Upper lobe of left lung (tissue), 4 donors: Measurements from ENCODE around the gene ABCA7.

Experiments
- EP300 ChIP-seq, 4 donors: sonication (generic); formaldehyde crosslinking; IDR thresholded peaks; one replicate each; pipeline ENCODE4 v1.5.1; 2017; ENCODE audit warnings: antibody characterized with exemption in 4 of 4, control low read depth in 2 of 4
- POLR2A ChIP-seq, 4 donors: fragments of 450-650 bp; IDR thresholded peaks; one replicate each; pipeline ENCODE4 v1.5.1; 2016 to 2017; ENCODE audit warnings: antibody characterized with exemption in 4 of 4, mild to moderate bottlenecking in 2 of 4

DNA sequence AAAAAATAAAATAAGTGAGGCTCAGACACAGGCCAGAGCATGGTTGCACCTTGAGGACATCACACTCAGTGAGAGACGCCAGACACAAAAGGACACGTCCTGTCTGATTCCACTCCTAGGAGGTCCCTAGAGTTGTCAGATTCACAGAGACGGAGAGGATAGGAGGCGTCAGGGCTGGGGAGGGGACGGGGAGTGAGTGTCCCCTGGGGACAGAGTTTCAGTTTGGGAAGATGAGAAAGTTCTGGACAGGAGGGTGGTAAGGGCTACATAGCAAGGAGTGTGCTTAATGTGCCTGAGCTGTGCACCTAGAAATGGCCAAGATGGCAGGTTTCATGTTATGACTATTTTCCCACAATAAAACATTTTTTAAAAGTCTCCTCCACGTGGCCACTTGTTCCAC is 41.8 kb upstream of the ABCA7 start:
- TF ChIP-seq POLR2A (IDR thresholded peaks at IDR 0.05): no peak
- no peak for TF ChIP-seq EP300 (IDR thresholded peaks at IDR 0.05)
